Karpas-422 (cell line): ENCODE data around the gene ZNRF3. TPM values are rescaled to one million over a fixed set of nuclear protein-coding genes. Genes with fewer than 3 reads are reported as not detected.
"Not testable (repeated sequence)": the region's sequence is repeated elsewhere in the genome, so short reads cannot be mapped to it uniquely, and the experiment has no call there.

Experiments
- DNase-seq: peaks from one replicate; pipeline ENCODE4 v3.0.0-alpha.2; 2015
- H2AFZ ChIP-seq: fragments of 200-600 bp; sonication (generic); 2 replicates; pipeline ENCODE4 v1.6.1; 2014; ENCODE audit warnings: antibody characterized with exemption, low read length, mixed read lengths
- H3K27ac ChIP-seq: fragments of 200-600 bp; sonication (generic); 2 replicates; pipeline ENCODE4 v1.5.1; 2014; ENCODE audit warnings: mild to moderate bottlenecking, low read length, moderate library complexity
- H3K27me3 ChIP-seq: fragments of 200-600 bp; sonication (generic); 2 replicates; pipeline ENCODE4 v1.6.1; 2014; ENCODE audit warnings: low read length, mixed read lengths
- H3K36me3 ChIP-seq: fragments of 200-600 bp; sonication (generic); 2 replicates; pipeline ENCODE4 v1.6.1; 2014; ENCODE audit warnings: low read length, mixed read lengths; ENCODE audit not compliant: insufficient read depth
- H3K4me1 ChIP-seq: fragments of 200-600 bp; sonication (generic); 2 replicates; pipeline ENCODE4 v1.6.1; 2014; ENCODE audit warnings: mild to moderate bottlenecking, low read length, mixed read lengths
- H3K4me2 ChIP-seq: fragments of 200-600 bp; sonication (generic); 2 replicates; pipeline ENCODE4 v1.6.1; 2014; ENCODE audit warnings: low read length, low read depth, mild to moderate bottlenecking; ENCODE audit not compliant: poor library complexity, severe bottlenecking
- H3K4me3 ChIP-seq: fragments of 200-600 bp; sonication (generic); 2 replicates; pipeline ENCODE4 v1.5.1; 2014; ENCODE audit warnings: mild to moderate bottlenecking, antibody characterized with exemption, low read length, mixed read lengths
- H3K79me2 ChIP-seq: fragments of 200-600 bp; sonication (generic); 2 replicates; pipeline ENCODE4 v1.6.1; 2014; ENCODE audit warnings: mild to moderate bottlenecking, low read length, mixed read lengths
- H3K9ac ChIP-seq: fragments of 200-600 bp; sonication (generic); 2 replicates; pipeline ENCODE4 v1.6.0; 2014; ENCODE audit warnings: low read length
- H3K9me2 ChIP-seq: fragments of 200-600 bp; sonication (generic), shearing (Covaris generic); replicated peaks from 2 replicates; pipeline ENCODE4 v1.6.0; 2014; ENCODE audit warnings: mild to moderate bottlenecking, low read length, moderate library complexity; ENCODE audit not compliant: insufficient read depth
- H3K9me3 ChIP-seq: fragments of 300-700, 200-600 bp; sonication (generic); 2 replicates; pipeline ENCODE4 v1.6.1; 2014; ENCODE audit warnings: low read length, mixed read lengths
- H4K20me1 ChIP-seq: fragments of 200-600 bp; sonication (generic); 2 replicates; pipeline ENCODE4 v1.6.1; 2014; ENCODE audit warnings: mild to moderate bottlenecking, antibody characterized with exemption, low read length, low read depth; ENCODE audit not compliant: insufficient read depth
- total RNA-seq: library from RNA; depleted of rRNA; stranded (reverse); fragments of >200 nt; shearing (Covaris generic); gene quantifications from 2 replicates; pipeline ENCODE4 v1.2.3, GENCODE V29; 2014; ENCODE audit warnings: low replicate concordance

The ZNRF3 gene
- total RNA-seq, 1 experiment from 2014 or later, result 0.19 TPM

DNA sequence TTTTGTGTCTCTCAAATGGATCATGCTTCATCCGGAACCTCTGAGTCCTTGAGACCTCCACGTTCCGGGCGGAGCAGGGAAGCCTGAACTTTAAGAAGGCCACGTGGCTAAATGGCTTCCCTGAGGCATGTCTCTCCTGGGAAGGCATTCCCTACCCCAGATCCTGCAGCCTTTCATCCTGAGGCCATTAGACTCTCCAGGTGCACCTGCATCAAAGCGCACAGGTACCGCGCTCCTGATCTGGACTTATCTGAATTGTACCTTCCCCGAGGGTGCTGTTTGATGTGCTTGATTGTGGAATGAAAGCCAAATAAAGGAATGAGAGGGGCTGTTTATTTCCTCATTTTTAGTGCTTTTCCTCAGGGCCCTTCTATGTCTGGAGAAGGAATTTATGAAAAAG lies 155.8 kb downstream of the ZNRF3 start:
- DNase-seq, result no peak
- Histone ChIP-seq H3K9me2 (no peaks in the 10 kb centered on the region), H3K4me2 (no peak overlapping the region), H3K9ac (no peak overlapping the region), H3K36me3 (no peaks in the 10 kb centered on the region), H3K27me3 (no peaks in the 10 kb centered on the region), H3K4me3 (no peak overlapping the region), H3K79me2 (no peaks in the 10 kb centered on the region), H3K9me3 (no peaks in the 10 kb centered on the region), H3K27ac (no peak overlapping the region), H4K20me1 (no peaks in the 10 kb centered on the region), H3K4me1 (no peaks in the 10 kb centered on the region), H2AFZ (no peak overlapping the region)

DNA sequence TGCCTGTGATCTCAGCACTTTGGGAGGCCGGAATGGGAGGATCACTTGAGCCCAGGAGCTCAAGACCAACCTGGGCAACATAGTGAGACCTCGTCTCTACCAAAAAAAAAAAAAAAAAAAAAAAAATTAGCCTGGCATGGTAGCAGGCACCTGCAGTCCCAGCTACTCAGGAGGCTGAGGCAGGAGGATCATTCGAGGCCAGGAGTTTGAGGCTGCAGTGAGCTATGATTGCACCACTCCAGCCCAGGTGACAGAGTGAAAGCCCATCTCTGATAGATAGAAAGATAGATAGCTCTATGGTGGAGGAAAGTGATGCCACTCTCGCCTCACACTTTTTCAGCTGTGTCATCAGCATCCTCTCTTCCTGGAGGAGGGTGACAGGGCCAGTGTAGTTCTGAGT lies 156.3 kb downstream of the ZNRF3 start:
- H3K4me1 ChIP-seq, H3K9me3 ChIP-seq, H3K27me3 ChIP-seq, H3K27ac ChIP-seq, H3K79me2 ChIP-seq, H2AFZ ChIP-seq, H3K36me3 ChIP-seq, DNase-seq, H3K4me3 ChIP-seq, H3K9ac ChIP-seq, H3K9me2 ChIP-seq, H3K4me2 ChIP-seq, H4K20me1 ChIP-seq: not testable (repeated sequence)

DNA sequence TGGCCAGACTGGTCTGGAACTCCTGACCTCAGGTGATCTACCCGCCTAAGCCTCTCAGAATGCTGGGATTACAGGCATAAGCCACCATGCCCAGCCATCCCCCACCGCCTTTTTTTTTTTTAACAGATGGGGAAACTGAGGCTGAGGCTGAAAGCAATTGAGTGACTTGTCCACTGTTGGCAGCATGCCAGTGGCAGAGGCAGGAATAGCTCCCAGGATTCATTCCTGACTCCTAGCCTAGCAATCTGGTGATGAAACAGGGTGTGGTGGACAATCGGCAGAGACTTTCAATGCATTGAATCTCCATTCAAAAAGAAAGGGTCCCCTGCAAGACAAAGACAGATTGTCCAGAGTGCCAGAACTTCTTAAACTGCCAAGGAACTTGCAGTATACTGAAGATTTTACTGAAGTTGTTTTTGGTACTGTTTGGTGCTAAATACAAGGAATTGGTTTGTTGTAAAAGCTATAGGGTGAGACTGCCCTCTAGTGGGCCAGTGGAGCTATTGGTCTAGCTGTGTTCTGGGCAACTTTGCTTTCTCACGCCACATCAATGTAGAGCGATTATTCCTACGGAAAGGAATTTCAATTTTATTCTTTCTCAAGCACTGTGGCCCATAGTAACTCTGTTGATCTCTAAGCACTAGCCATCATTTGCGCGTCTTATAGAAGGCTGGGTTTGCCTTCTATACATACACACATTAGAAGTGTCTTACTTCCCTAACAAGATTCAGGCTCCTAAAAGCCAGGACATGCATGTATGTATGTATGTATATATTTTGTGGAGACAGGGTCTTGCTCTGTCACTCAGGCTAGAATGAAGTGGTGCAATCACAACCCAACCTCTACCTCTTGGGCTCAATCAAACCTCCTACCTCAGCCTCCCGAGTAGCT lies 157.3 kb downstream of the ZNRF3 start:
- no peak overlapping the region for H3K4me3 ChIP-seq
- H4K20me1 ChIP-seq, result no peaks in the 10 kb centered on the region
- H3K9ac ChIP-seq, result no peak overlapping the region
- H3K9me2 ChIP-seq, result no peaks in the 10 kb centered on the region
- no peaks in the 10 kb centered on the region for H3K79me2 ChIP-seq
- no peaks in the 10 kb centered on the region for H3K4me1 ChIP-seq
- no peaks in the 10 kb centered on the region for H3K9me3 ChIP-seq
- H3K36me3 ChIP-seq, result no peaks in the 10 kb centered on the region
- peak; percentile 86 for DNase-seq
- H3K27ac ChIP-seq, result no peak overlapping the region
- no peak overlapping the region for H3K4me2 ChIP-seq
- H3K27me3 ChIP-seq, result no peaks in the 10 kb centered on the region
- H2AFZ ChIP-seq, result no peak overlapping the region

DNA sequence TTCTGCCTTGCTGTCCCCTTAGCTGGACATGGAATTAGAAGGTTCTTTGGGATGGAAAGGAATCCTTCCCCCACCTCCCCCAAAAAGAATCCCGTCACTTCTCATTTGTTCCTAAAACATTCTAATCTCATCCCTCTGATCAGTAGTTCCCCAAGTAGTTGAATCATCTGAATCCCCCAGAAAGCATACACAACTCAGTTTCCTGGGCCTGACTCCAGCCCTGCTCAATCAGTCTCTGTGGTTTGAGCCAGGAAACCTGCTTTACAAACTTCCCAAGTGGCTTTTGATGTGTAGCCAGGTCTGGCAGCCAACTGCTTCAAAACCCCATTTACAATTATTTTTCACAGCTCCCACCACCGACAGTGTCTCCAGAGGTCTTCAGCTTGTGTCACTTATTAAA lies 158.0 kb downstream of the ZNRF3 start:
- Histone ChIP-seq H3K9ac (no peak overlapping the region), H4K20me1 (no peaks in the 10 kb centered on the region), H3K9me2 (no peaks in the 10 kb centered on the region), H3K79me2 (no peaks in the 10 kb centered on the region), H2AFZ (no peak overlapping the region), H3K27ac (no peak overlapping the region), H3K4me2 (no peak overlapping the region), H3K4me1 (no peaks in the 10 kb centered on the region), H3K36me3 (no peaks in the 10 kb centered on the region), H3K9me3 (no peaks in the 10 kb centered on the region), H3K4me3 (no peak overlapping the region), H3K27me3 (no peaks in the 10 kb centered on the region)
- DNase-seq, result no peak

DNA sequence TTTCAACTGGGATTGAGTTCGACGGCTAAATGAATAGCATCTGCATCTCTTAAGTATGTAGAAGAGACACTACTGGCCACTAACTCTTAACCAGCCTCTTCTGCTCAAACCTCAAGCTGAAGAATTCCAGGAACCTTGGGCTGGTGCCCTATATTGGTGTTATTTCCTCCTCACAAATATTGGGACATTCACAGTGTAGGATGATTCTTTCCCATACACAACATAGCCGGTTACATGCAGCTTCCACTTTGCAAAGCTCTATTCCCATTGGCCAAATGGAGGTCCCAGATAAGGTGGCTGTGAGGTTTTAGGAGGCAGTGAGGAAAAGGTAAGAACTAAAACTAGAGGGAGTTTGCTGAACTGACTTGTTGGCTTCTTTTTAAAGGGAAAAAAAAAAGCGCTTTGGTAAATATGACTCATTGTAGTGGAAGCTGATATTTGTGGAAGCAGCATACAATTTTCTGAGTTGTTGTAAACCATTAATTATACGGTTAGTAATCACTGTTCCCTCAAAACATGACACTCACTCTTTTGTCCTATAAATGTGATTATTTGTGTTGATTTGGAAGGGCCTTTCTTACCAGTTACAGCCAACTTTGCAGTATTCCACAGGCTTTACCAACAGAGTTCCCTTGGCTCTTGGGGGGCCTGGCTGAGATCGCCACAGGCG lies 160.7 kb downstream of the ZNRF3 start:
- Histone ChIP-seq H3K9ac (no peak overlapping the region), H3K79me2 (no peaks in the 10 kb centered on the region), H2AFZ (no peak overlapping the region), H3K9me3 (no peaks in the 10 kb centered on the region), H3K4me3 (no peak overlapping the region), H3K27ac (no peak overlapping the region), H3K9me2 (no peaks in the 10 kb centered on the region), H3K27me3 (no peaks in the 10 kb centered on the region), H3K36me3 (no peaks in the 10 kb centered on the region), H3K4me2 (no peak overlapping the region), H4K20me1 (no peaks in the 10 kb centered on the region), H3K4me1 (no peaks in the 10 kb centered on the region)
- no peak for DNase-seq

DNA sequence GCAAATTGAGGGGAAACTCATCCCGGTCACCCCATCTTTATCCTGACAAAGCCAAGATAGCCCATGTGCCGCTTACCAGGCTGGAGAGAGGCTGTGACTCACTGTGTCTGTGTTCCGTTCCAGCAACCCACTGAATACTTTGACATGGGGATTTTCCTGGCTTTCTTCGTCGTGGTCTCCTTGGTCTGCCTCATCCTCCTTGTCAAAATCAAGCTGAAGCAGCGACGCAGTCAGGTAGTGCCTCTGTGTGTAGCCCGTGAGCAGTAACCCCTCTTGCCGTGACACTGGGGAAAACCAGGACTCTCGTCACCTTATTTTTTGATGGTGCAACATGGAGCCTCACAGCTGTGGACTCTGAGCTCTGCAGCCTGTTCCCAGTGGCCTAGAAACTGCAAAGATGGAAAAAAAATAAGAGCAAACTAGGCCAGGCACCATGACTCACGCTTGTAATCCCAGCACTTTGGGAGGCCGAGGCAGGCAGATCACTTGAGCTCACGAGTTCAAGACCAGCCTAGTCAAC lies 161.3 kb downstream of the ZNRF3 start:
- Histone ChIP-seq H2AFZ (no peak overlapping the region), H3K9me2 (no peaks in the 10 kb centered on the region)

DNA sequence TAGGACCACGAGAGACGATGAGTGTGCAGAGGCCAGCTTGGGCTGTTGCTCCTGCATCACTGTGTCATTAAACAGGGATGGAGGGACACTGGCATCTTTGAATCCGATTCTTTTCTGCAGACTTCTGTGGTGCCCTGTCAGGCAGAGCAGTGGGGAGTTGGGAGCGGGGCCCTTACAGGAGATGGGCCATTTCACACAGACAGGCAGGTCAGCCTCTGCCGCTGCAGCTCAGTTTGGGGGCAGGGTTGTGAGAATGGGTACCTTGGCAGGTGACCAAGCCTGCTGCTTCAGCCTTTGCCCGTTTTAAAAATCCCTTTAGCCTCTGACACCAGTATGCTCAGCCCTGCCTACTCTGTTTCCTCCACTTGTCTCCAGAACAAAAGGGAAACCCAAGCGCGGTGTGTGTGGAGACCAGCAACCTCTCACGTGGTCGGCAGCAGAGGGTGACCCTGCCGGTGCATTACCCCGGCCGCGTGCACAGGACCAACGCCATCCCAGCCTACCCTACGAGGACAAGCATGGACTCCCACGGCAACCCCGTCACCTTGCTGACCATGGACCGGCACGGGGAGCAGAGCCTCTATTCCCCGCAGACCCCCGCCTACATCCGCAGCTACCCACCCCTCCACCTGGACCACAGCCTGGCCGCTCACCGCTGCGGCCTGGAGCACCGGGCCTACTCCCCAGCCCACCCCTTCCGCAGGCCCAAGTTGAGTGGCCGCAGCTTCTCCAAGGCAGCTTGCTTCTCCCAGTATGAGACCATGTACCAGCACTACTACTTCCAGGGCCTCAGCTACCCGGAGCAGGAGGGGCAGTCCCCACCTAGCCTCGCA lies 165.7 kb downstream of the ZNRF3 start:
- H3K4me1 ChIP-seq, result no peaks in the 10 kb centered on the region
- no peak for DNase-seq

More for the DNA sequence above, 161.3 kb downstream of the ZNRF3 start:
- Histone ChIP-seq H3K27ac (no peak overlapping the region), H3K9me3 (no peaks in the 10 kb centered on the region), H3K4me3 (no peak overlapping the region), H3K79me2 (no peaks in the 10 kb centered on the region), H3K36me3 (no peaks in the 10 kb centered on the region), H3K9ac (no peak overlapping the region), H3K4me2 (no peak overlapping the region), H3K4me1 (no peaks in the 10 kb centered on the region), H4K20me1 (no peaks in the 10 kb centered on the region), H3K27me3 (no peaks in the 10 kb centered on the region)
- no peak for DNase-seq

More for the DNA sequence above, 165.7 kb downstream of the ZNRF3 start:
- Histone ChIP-seq H3K4me3 (no peak overlapping the region), H3K9ac (no peak overlapping the region), H3K36me3 (no peaks in the 10 kb centered on the region), H3K4me2 (no peak overlapping the region), H3K9me2 (no peaks in the 10 kb centered on the region), H3K9me3 (no peaks in the 10 kb centered on the region), H2AFZ (no peak overlapping the region), H3K27me3 (no peaks in the 10 kb centered on the region), H3K27ac (no peak overlapping the region), H3K79me2 (no peaks in the 10 kb centered on the region), H4K20me1 (no peaks in the 10 kb centered on the region)
